HepG2 (cell line): Measurements from ENCODE around the gene F12. TPM values are rescaled to one million over a fixed set of nuclear protein-coding genes. Genes with fewer than 3 reads are reported as not detected.

Source experiments
- ADNP ChIP-seq: sonication (generic); formaldehyde crosslinking; IDR thresholded peaks from 2 replicates; pipeline ENCODE4 v1.4.0; 2020; ENCODE audit warnings: missing genetic modification reagents
- CREB1 ChIP-seq, 2 experiments: fragments of 450-650 bp in 1 of 2; IDR thresholded peaks; 2 replicates each; pipeline ENCODE4 v1.6.1; 2016 to 2017; ENCODE audit warnings: control low read depth in 1 of 2, mild to moderate bottlenecking in 1 of 2, missing compliant biosample characterization in 1 of 2, missing genetic modification characterization in 1 of 2
- ELF1 ChIP-seq: sonication (generic); formaldehyde crosslinking; IDR thresholded peaks from 2 replicates; pipeline ENCODE4 v1.4.0; 2020; ENCODE audit warnings: missing genetic modification reagents
- FOXC1 ChIP-seq: sonication (generic); formaldehyde crosslinking; IDR thresholded peaks from 2 replicates; pipeline ENCODE4 v1.8.0; 2022; ENCODE audit warnings: mild to moderate bottlenecking, missing genetic modification reagents, borderline replicate concordance
- IKZF4 ChIP-seq: sonication (generic); formaldehyde crosslinking; IDR thresholded peaks from 2 replicates; pipeline ENCODE4 v1.5.1; 2020; ENCODE audit warnings: borderline replicate concordance, mild to moderate bottlenecking, low read depth, missing genetic modification reagents; ENCODE audit errors: not compliant biosample characterization
- NFIC ChIP-seq: IDR thresholded peaks from 2 replicates; pipeline ENCODE4 v1.6.1; 2012; ENCODE audit warnings: mild to moderate bottlenecking, low read length, inconsistent platforms
- TCF7L2 ChIP-seq: IDR thresholded peaks from 2 replicates; pipeline ENCODE4 v1.6.1; 2011; ENCODE audit warnings: mild to moderate bottlenecking, low read depth, low read length, moderate library complexity
- ZFY ChIP-seq: sonication (generic); formaldehyde crosslinking; IDR thresholded peaks from 2 replicates; pipeline ENCODE4 v1.4.0; 2020; ENCODE audit warnings: missing genetic modification reagents
- ZNF143 ChIP-seq: sonication (generic); formaldehyde crosslinking; IDR thresholded peaks from 2 replicates; pipeline ENCODE4 v1.4.0; 2020; ENCODE audit warnings: missing genetic modification reagents
- ZNF224 ChIP-seq: sonication (generic); formaldehyde crosslinking; IDR thresholded peaks from 2 replicates; pipeline ENCODE4 v1.5.0; 2020; ENCODE audit warnings: mild to moderate bottlenecking, missing genetic modification reagents
- ZNF451 ChIP-seq: sonication (generic); formaldehyde crosslinking; IDR thresholded peaks from 2 replicates; pipeline ENCODE4 v1.5.0; 2020; ENCODE audit warnings: mild to moderate bottlenecking, missing genetic modification reagents
- ZNF652 ChIP-seq: IDR thresholded peaks from 2 replicates; pipeline ENCODE4 v1.6.1; 2016; ENCODE audit warnings: low read depth, borderline replicate concordance
- polyA plus RNA-seq, 8 experiments: library from polyadenylated mRNA; depleted of rRNA in 3 of 8; stranded (reverse) in 7 of 8; unstranded in 1 of 8; fragments of >200 nt; fragmentation: Illumina TruSeq in 4 of 8; extraction: Trizol in 4 of 8; gene quantifications; 2 replicates each; pipeline versions ENCODE4 v1.2.1 to v1.2.3, GENCODE V29; 2011 to 2016; ENCODE audit warnings: low read depth in 4 of 8, missing spikeins in 1 of 8, mixed read lengths in 1 of 8; ENCODE audit not compliant: insufficient read depth in 1 of 8
- total RNA-seq, 5 experiments: library from RNA; depleted of rRNA; stranded (reverse); fragments of >200 nt; fragmentation: Illumina TruSeq; extraction: Trizol; gene quantifications; 2 replicates each; pipeline ENCODE4 v1.2.3, GENCODE V29; 2016; ENCODE audit warnings: low read depth in 1 of 5
- TF ChIP-seq, protein P1 (sequence below): sonication (generic); formaldehyde crosslinking; IDR thresholded peaks from 2 replicates; pipeline ENCODE4 v1.4.0; 2020; ENCODE audit warnings: mild to moderate bottlenecking, missing genetic modification reagents
- TF ChIP-seq, protein P2 (sequence below): sonication (generic); formaldehyde crosslinking; IDR thresholded peaks from 2 replicates; pipeline ENCODE4 v1.5.0; 2020; ENCODE audit warnings: mild to moderate bottlenecking, missing genetic modification reagents, borderline replicate concordance
- TF ChIP-seq, protein P3 (sequence below): sonication (generic); formaldehyde crosslinking; IDR thresholded peaks from 2 replicates; pipeline ENCODE4 v1.5.1; 2020; ENCODE audit warnings: mild to moderate bottlenecking, missing genetic modification reagents, moderate library complexity
- TF ChIP-seq, protein P4 (sequence below): fragments of 450-650 bp; IDR thresholded peaks from 2 replicates; pipeline ENCODE4 v1.6.1; 2016

Gene F12
- total and polyA plus RNA-seq, 2 of the 13 experiments (the other 11 are each of a cell fraction or from before 2014, with no cell fraction given), result 2.5 to 3.0 TPM

DNA sequence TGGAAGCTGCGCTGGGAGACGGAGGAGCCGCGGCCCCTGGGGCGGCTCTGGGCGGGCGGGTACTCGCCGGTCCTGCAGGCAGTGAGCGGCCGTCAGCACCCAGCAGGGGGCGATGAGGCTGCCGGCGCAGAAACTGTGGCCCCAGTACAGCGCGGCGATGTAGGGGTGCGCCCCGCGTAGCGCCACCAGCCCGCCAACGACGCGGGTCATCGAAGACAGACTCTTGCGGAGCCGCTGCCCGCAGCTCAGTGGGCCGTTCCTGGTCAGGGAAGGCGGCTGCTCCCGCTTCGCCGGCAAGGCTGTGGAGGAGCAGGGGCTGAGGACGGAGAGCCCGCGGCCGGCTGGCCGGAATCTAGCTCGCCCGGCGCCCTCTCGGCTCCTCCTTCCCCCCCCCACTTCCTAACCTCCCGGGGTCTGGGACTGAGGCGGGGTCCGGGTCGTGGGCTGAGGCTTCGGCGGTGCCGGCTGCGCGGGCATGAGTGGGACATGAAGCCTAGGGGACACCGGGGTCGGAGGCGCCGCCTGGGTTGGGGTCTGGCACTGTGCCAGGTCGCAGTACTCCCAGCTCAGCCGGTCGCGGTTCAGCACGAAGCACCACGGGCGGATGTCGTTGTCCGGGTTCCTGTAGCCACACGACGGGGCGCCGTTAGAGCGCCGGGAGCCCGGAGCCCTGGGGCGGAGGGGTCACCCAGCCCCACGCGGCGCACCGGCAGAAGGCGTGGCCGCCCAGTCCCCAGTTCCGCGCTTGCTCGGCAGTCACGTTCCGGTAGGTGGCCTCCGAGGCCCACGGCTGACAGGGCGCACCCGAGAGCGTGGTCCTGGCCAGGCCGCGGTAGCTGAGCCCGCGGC, 5.3 kb downstream of the F12 start (continued):
- TF ChIP-seq ADNP (CRISPR knock-in tag), result no peak
- no peak for TF ChIP-seq CREB1 (IDR thresholded peaks at IDR 0.05)
- no peak for TF ChIP-seq CREB1 (CRISPR knock-in tag; IDR thresholded peaks at IDR 0.05)
- TF ChIP-seq ELF1 (CRISPR knock-in tag), result no peak
- no peak for TF ChIP-seq ZNF143 (CRISPR knock-in tag)
- TF ChIP-seq ZNF652 (CRISPR knock-in tag), result peak; percentile 62; the same call in 1 of the 2 replicates
- TF ChIP-seq, protein P1, sequence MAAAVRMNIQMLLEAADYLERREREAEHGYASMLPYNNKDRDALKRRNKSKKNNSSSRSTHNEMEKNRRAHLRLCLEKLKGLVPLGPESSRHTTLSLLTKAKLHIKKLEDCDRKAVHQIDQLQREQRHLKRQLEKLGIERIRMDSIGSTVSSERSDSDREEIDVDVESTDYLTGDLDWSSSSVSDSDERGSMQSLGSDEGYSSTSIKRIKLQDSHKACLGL (CRISPR knock-in tag), result peak; percentile 46; the same call in 1 of the 2 replicates
- TF ChIP-seq, protein P2, sequence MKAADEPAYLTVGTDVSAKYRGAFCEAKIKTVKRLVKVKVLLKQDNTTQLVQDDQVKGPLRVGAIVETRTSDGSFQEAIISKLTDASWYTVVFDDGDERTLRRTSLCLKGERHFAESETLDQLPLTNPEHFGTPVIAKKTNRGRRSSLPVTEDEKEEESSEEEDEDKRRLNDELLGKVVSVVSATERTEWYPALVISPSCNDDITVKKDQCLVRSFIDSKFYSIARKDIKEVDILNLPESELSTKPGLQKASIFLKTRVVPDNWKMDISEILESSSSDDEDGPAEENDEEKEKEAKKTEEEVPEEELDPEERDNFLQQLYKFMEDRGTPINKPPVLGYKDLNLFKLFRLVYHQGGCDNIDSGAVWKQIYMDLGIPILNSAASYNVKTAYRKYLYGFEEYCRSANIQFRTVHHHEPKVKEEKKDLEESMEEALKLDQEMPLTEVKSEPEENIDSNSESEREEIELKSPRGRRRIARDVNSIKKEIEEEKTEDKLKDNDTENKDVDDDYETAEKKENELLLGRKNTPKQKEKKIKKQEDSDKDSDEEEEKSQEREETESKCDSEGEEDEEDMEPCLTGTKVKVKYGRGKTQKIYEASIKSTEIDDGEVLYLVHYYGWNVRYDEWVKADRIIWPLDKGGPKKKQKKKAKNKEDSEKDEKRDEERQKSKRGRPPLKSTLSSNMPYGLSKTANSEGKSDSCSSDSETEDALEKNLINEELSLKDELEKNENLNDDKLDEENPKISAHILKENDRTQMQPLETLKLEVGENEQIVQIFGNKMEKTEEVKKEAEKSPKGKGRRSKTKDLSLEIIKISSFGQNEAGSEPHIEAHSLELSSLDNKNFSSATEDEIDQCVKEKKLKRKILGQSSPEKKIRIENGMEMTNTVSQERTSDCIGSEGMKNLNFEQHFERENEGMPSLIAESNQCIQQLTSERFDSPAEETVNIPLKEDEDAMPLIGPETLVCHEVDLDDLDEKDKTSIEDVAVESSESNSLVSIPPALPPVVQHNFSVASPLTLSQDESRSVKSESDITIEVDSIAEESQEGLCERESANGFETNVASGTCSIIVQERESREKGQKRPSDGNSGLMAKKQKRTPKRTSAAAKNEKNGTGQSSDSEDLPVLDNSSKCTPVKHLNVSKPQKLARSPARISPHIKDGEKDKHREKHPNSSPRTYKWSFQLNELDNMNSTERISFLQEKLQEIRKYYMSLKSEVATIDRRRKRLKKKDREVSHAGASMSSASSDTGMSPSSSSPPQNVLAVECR (CRISPR knock-in tag), result peak; percentile 56; the same call in 1 of the 2 replicates
- TF ChIP-seq FOXC1 (CRISPR knock-in tag), result 0 out of 2 replicates have a peak, but pooled peaks have one; percentile 55
- TF ChIP-seq TCF7L2, result no peak
- TF ChIP-seq, protein P3, sequence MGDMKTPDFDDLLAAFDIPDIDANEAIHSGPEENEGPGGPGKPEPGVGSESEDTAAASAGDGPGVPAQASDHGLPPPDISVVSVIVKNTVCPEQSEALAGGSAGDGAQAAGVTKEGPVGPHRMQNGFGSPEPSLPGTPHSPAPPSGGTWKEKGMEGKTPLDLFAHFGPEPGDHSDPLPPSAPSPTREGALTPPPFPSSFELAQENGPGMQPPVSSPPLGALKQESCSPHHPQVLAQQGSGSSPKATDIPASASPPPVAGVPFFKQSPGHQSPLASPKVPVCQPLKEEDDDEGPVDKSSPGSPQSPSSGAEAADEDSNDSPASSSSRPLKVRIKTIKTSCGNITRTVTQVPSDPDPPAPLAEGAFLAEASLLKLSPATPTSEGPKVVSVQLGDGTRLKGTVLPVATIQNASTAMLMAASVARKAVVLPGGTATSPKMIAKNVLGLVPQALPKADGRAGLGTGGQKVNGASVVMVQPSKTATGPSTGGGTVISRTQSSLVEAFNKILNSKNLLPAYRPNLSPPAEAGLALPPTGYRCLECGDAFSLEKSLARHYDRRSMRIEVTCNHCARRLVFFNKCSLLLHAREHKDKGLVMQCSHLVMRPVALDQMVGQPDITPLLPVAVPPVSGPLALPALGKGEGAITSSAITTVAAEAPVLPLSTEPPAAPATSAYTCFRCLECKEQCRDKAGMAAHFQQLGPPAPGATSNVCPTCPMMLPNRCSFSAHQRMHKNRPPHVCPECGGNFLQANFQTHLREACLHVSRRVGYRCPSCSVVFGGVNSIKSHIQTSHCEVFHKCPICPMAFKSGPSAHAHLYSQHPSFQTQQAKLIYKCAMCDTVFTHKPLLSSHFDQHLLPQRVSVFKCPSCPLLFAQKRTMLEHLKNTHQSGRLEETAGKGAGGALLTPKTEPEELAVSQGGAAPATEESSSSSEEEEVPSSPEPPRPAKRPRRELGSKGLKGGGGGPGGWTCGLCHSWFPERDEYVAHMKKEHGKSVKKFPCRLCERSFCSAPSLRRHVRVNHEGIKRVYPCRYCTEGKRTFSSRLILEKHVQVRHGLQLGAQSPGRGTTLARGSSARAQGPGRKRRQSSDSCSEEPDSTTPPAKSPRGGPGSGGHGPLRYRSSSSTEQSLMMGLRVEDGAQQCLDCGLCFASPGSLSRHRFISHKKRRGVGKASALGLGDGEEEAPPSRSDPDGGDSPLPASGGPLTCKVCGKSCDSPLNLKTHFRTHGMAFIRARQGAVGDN (CRISPR knock-in tag), result peak; percentile 78
- TF ChIP-seq IKZF4, result peak; percentile 52
- TF ChIP-seq ZNF451 (CRISPR knock-in tag), result no peak
- TF ChIP-seq ZNF224 (CRISPR knock-in tag), result no peak
- peak; percentile 53; the same call in 1 of the 2 replicates for TF ChIP-seq ZFY (CRISPR knock-in tag)
- TF ChIP-seq, protein P4, sequence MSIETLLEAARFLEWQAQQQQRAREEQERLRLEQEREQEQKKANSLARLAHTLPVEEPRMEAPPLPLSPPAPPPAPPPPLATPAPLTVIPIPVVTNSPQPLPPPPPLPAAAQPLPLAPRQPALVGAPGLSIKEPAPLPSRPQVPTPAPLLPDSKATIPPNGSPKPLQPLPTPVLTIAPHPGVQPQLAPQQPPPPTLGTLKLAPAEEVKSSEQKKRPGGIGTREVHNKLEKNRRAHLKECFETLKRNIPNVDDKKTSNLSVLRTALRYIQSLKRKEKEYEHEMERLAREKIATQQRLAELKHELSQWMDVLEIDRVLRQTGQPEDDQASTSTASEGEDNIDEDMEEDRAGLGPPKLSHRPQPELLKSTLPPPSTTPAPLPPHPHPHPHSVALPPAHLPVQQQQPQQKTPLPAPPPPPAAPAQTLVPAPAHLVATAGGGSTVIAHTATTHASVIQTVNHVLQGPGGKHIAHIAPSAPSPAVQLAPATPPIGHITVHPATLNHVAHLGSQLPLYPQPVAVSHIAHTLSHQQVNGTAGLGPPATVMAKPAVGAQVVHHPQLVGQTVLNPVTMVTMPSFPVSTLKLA, result peak; percentile 11; the same call in 1 of the 2 replicates
- TF ChIP-seq NFIC, result 0 out of 2 replicates have a peak, but pooled peaks have one; percentile 31
